AG04450 (cell line): ENCODE data around the gene DAW1. TPM values are rescaled to one million over a fixed set of nuclear protein-coding genes. Genes with fewer than 3 reads are reported as not detected.

ENCODE experiments used
- CTCF ChIA-PET: fragments of 300-600, 350-600 bp; formaldehyde crosslinking; extraction: SDS; loops from one replicate; lab custom pipeline; 2022; ENCODE audit warnings: antibody characterized with exemption, inconsistent platforms; lab: Charles Lee
- POLR2A ChIA-PET: fragments of 350-600 bp; formaldehyde crosslinking; extraction: SDS; loops from one replicate; lab custom pipeline; 2021; ENCODE audit warnings: antibody characterized with exemption, inconsistent platforms; lab: Yijun Ruan, JAX
- DNase-seq: peaks from one replicate; pipeline ENCODE4 v3.0.0-alpha.2; 2011; ENCODE audit warnings: low read depth, low spot score
- H3K27ac ChIP-seq: one replicate; pipeline ENCODE4 v1.5.1; 2012; ENCODE audit warnings: low read depth, low read length, control low read depth
- H3K27me3 ChIP-seq: one replicate; pipeline ENCODE4 v1.6.0; 2012; ENCODE audit warnings: low read length; ENCODE audit not compliant: control insufficient read depth, insufficient read depth
- H3K4me3 ChIP-seq: 2 replicates; pipeline ENCODE4 v1.5.1; 2011; ENCODE audit warnings: mild to moderate bottlenecking, low read depth, low read length, control low read depth
- H3K9me3 ChIP-seq: 2 replicates; pipeline ENCODE4 v1.5.1; 2012; ENCODE audit warnings: low read length; ENCODE audit not compliant: control insufficient read depth, insufficient read depth
- CTCF ChIP-seq: IDR thresholded peaks from 2 replicates; pipeline ENCODE4 v1.5.1; 2011; ENCODE audit warnings: low read depth, low read length, control low read depth, inconsistent platforms
- polyA plus RNA-seq: library from polyadenylated mRNA; depleted of rRNA; stranded (reverse); fragments of >200 nt; gene quantifications from 2 replicates; pipeline ENCODE4 v1.2.3, GENCODE V29; 2011

The DAW1 gene
- polyA plus RNA-seq, 1 experiment = 0.25 TPM

GRCh38 chr2:227908266-227909054 lies 37.0 kb downstream of the DAW1 start:
- no peak for DNase-seq
- Histone ChIP-seq H3K4me3 (no peak overlapping the region), H3K9me3 (no peaks in the 10 kb centered on the region), H3K27ac (no peak overlapping the region), H3K27me3 (no peaks in the 10 kb centered on the region)
- ChIA-PET POLR2A (no interaction called here), CTCF (no interaction called here)
- no peak for TF ChIP-seq CTCF

- Histone ChIP-seq H3K9me3 (no peaks in the 10 kb centered on the region), H3K4me3 (no peak overlapping the region), H3K27me3 (no peaks in the 10 kb centered on the region), H3K27ac (no peak overlapping the region)
- ChIA-PET POLR2A (no interaction called here), CTCF (no interaction called here)
- no peak for TF ChIP-seq CTCF
- no peak for DNase-seq
Observed at GRCh38 chr2:227914362-227914761, 42.9 kb downstream of the DAW1 start.

GRCh38 chr2:227921648-227922047 lies 50.2 kb downstream of the DAW1 start:
- no peaks in the 10 kb centered on the region for H3K27me3 ChIP-seq
- H3K4me3 ChIP-seq = no peak overlapping the region
- ChIA-PET CTCF (interaction anchor here (0.5 kb wide), 1 partner anchor 25 kb away, joined by 4 read pairs; no protein-coding TSS in a partner anchor), POLR2A (no interaction called here)
- H3K27ac ChIP-seq = no peak overlapping the region
- no peak for TF ChIP-seq CTCF
- DNase-seq = no peak
- no peaks in the 10 kb centered on the region for H3K9me3 ChIP-seq

GRCh38 chr2:227932001-227932400 lies 60.6 kb downstream of the DAW1 start:
- Histone ChIP-seq H3K27me3 (no peaks in the 10 kb centered on the region), H3K4me3 (no peak overlapping the region), H3K27ac (no peak overlapping the region), H3K9me3 (no peaks in the 10 kb centered on the region)
- ChIA-PET POLR2A (no interaction called here), CTCF (no interaction called here)
- TF ChIP-seq CTCF = no peak
- no peak for DNase-seq

GRCh38 chr2:227932403-227932802 lies 61.0 kb downstream of the DAW1 start:
- Histone ChIP-seq H3K9me3 (no peaks in the 10 kb centered on the region), H3K4me3 (no peak overlapping the region), H3K27ac (no peak overlapping the region), H3K27me3 (no peaks in the 10 kb centered on the region)
- CTCF ChIA-PET = no interaction called here
- TF ChIP-seq CTCF = no peak
- DNase-seq = no peak
- POLR2A ChIA-PET = no interaction called here
